Measurements from ENCODE around the gene MYH6. TPM values are rescaled to one million over a fixed set of nuclear protein-coding genes. Genes with fewer than 3 reads are reported as not detected.

The MYH6 gene
- total and polyA plus RNA-seq, 2 experiments from 2014 or later = 2,795 to 8,484 TPM

DNA sequence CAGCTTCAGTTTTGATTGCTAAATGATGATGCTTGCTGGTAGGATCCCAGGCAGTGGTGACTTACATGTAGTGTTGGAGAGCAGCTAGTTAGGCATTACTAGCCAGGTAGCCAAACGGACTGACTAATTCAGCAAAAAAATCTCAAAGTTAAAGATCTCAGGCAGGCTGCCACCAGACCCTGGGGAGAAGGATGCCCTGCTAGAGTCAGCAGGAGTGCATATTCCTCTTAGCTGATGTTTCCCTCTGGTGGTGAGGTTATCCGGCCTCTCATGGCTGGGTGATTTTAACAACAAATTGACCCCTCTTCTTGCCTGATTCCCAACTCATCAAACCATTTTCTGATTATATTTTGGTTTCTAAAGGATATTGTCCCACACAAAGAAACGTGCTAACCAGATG, 45.9 kb downstream of the MYH6 start:
- Histone ChIP-seq H3K36me3 (no peaks in the 10 kb centered on the region), H3K4me1 (ENCODE audit: low read depth) (peaks cover 27% of the 10 kb centered on the region), H3K4me3 (no peak overlapping the region), H3K27ac (no peak overlapping the region), H3K9me3 (ENCODE audit: low read depth) (no peaks in the 10 kb centered on the region), H3K27me3 (no peaks in the 10 kb centered on the region)
- no peak for DNase-seq (ENCODE audit: low read depth in 1 of 2, low spot score in 1 of 2)
- TF ChIP-seq CTCF (IDR thresholded peaks at IDR 0.05; ENCODE audit: low read depth, low read length) = peak; percentile 24

- H3K27me3 ChIP-seq = no peaks in the 10 kb centered on the region
- no peaks in the 10 kb centered on the region for H3K9me3 ChIP-seq (ENCODE audit: low read depth)
- no peak overlapping the region for H3K4me3 ChIP-seq
- no peaks in the 10 kb centered on the region for H3K36me3 ChIP-seq
- DNase-seq (ENCODE audit: low read depth in 1 of 2, low spot score in 1 of 2) = no peak
- H3K27ac ChIP-seq = no peak overlapping the region
- peaks cover 24% of the 10 kb centered on the region for H3K4me1 ChIP-seq (ENCODE audit: low read depth)
- TF ChIP-seq CTCF (IDR thresholded peaks at IDR 0.05; ENCODE audit: low read depth, low read length) = no peak
These were observed 46.3 kb downstream of the MYH6 start for GRCh38 chr14:23361763-23362162.

GRCh38 chr14:23361320-23361719, 46.8 kb downstream of the MYH6 start:
- Histone ChIP-seq H3K27ac (no peak overlapping the region), H3K4me3 (no peak overlapping the region)
- no peak for TF ChIP-seq CTCF (IDR thresholded peaks at IDR 0.05; ENCODE audit: low read depth, low read length)

DNA sequence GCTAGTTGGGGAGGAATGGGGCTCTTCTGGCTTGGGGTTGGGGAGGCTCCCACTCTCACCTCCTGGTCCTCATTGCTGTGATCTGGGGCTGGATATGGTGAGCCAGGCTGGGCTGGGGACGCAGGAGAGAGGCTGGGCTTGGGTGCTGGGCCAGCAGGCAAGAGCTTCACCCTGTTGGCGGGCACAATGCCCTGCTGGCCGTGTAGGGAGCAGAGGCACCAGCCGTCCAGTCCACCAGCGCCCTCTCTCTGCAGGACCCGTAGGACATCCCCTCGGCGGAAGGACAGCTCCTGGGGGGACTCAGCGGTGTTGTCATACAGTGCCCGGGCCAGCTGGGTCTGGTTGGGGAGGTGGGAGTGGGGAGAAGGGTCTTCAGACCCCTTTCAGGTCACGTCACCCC, 47.6 kb downstream of the MYH6 start:
- no peaks in the 10 kb centered on the region for H3K9me3 ChIP-seq (ENCODE audit: low read depth)

More at GRCh38 chr14:23361320-23361719, 46.8 kb downstream of the MYH6 start:
- H3K4me1 ChIP-seq (ENCODE audit: low read depth) = peaks cover 21% of the 10 kb centered on the region
- H3K27me3 ChIP-seq = no peaks in the 10 kb centered on the region
- peak in 1 of 2 donors; percentile 56 for DNase-seq (ENCODE audit: low read depth in 1 of 2, low spot score in 1 of 2)
- H3K9me3 ChIP-seq (ENCODE audit: low read depth) = no peaks in the 10 kb centered on the region
- no peaks in the 10 kb centered on the region for H3K36me3 ChIP-seq

GRCh38 chr14:23359722-23360447, 48.2 kb downstream of the MYH6 start:
- no peak for DNase-seq (ENCODE audit: low read depth in 1 of 2, low spot score in 1 of 2)
- Histone ChIP-seq H3K27ac (no peak overlapping the region), H3K4me1 (ENCODE audit: low read depth) (peaks cover 11% of the 10 kb centered on the region), H3K9me3 (ENCODE audit: low read depth) (no peaks in the 10 kb centered on the region), H3K4me3 (no peak overlapping the region), H3K27me3 (no peaks in the 10 kb centered on the region), H3K36me3 (no peaks in the 10 kb centered on the region)
- TF ChIP-seq CTCF (IDR thresholded peaks at IDR 0.05; ENCODE audit: low read depth, low read length) = no peak

More for the DNA sequence above, 47.6 kb downstream of the MYH6 start:
- no peak for TF ChIP-seq CTCF (IDR thresholded peaks at IDR 0.05; ENCODE audit: low read depth, low read length)
- Histone ChIP-seq H3K27ac (no peak overlapping the region), H3K36me3 (no peaks in the 10 kb centered on the region), H3K4me3 (no peak overlapping the region), H3K27me3 (no peaks in the 10 kb centered on the region), H3K4me1 (ENCODE audit: low read depth) (peaks cover 15% of the 10 kb centered on the region)
- DNase-seq (ENCODE audit: low read depth in 1 of 2, low spot score in 1 of 2) = no peak

Measured in cardiac muscle cell (in vitro differentiated cells and primary cell).